A549 (cell line): ENCODE data around the gene EXOC6. TPM values are rescaled to one million over a fixed set of nuclear protein-coding genes. Genes with fewer than 3 reads are reported as not detected.

Source experiments
- ATAC-seq, 2 experiments: fragments of 200-7000 bp in 1 of 2; fragments of >200 bp in 1 of 2; cut with Nextera tagmentation in 1 of 2; cut with Tn5 transposase in 1 of 2; 3 replicates each; pipeline versions ENCODE4 v1.8.0 to v1.9.1; 2018 to 2020; ENCODE audit warnings: mild to moderate bottlenecking in 1 of 2, moderate library complexity in 1 of 2
- CTCF ChIA-PET: fragments of 300-600 bp; sonication (Branson Sonifier 250); formaldehyde crosslinking; extraction: SDS; loops from one replicate; lab custom pipeline; 2021; ENCODE audit warnings: antibody characterized with exemption, inconsistent platforms; lab: Yijun Ruan, JAX
- POLR2A ChIA-PET: fragments of 350-600 bp; formaldehyde crosslinking; extraction: SDS; loops from one replicate; lab custom pipeline; 2021; ENCODE audit warnings: antibody characterized with exemption, inconsistent platforms; lab: Yijun Ruan, JAX
- DNase-seq, 2 experiments: peaks; one replicate each; pipeline versions ENCODE4 v3.0.0 to v3.0.0-alpha.2; 2011 to 2016; ENCODE audit warnings: low read depth in 1 of 2, low spot score in 1 of 2
- FAIRE-seq: peaks from 2 replicates; lab custom pipeline; 2011; peaks lifted over from hg19 to GRCh38; lab: Jason Lieb, UNC
- H3K27ac ChIP-seq, 2 experiments: fragments of >200 bp; sonication (Bioruptor Twin); formaldehyde crosslinking; 3 replicates each; pipeline ENCODE4 v1.5.1; 2016 to 2017
- H3K4me1 ChIP-seq: fragments of >200 bp; sonication (Bioruptor Twin); formaldehyde crosslinking; 3 replicates; pipeline ENCODE4 v1.6.1; 2016
- H3K4me2 ChIP-seq: fragments of >200 bp; sonication (Bioruptor Twin); formaldehyde crosslinking; 3 replicates; pipeline ENCODE4 v1.6.1; 2016
- H3K4me3 ChIP-seq: fragments of >200 bp; sonication (Bioruptor Twin); formaldehyde crosslinking; 3 replicates; pipeline ENCODE4 v1.5.1; 2016
- H3K9me3 ChIP-seq: fragments of >200 bp; sonication (Bioruptor Twin); formaldehyde crosslinking; 3 replicates; pipeline ENCODE4 v1.6.1; 2016
- CBX8 ChIP-seq: fragments of 200-600 bp; sonication (generic); IDR thresholded peaks from 2 replicates; pipeline ENCODE4 v1.6.1; 2016
- CEBPB ChIP-seq, 2 experiments: fragments of >200 bp in 1 of 2; sonication (Bioruptor Twin) in 1 of 2; formaldehyde crosslinking in 1 of 2; IDR thresholded peaks; 2 replicates each; pipeline ENCODE4 v1.6.1; 2012 to 2016
- CHD2 ChIP-seq: fragments of 150-350 bp; IDR thresholded peaks from 2 replicates; pipeline ENCODE4 v1.6.1; 2014; ENCODE audit warnings: low read length; ENCODE audit not compliant: partially characterized antibody
- CTCF ChIP-seq: fragments of >200 bp; sonication (Bioruptor Twin); formaldehyde crosslinking; IDR thresholded peaks from 3 replicates; pipeline ENCODE4 v1.5.1; 2016
- ELK1 ChIP-seq: fragments of 150-350 bp; IDR thresholded peaks from 2 replicates; pipeline ENCODE4 v1.6.1; 2014; ENCODE audit warnings: low read depth, mild to moderate bottlenecking, low read length
- EP300 ChIP-seq, 2 experiments: fragments of >200 bp; sonication (Bioruptor Twin); formaldehyde crosslinking; IDR thresholded peaks; 2 replicates in 1 of 2; 3 replicates in 1 of 2; pipeline ENCODE4 v1.6.1; 2016 to 2017
- ESRRA ChIP-seq: fragments of 150-350 bp; IDR thresholded peaks from 2 replicates; pipeline ENCODE4 v1.6.1; 2014; ENCODE audit warnings: mild to moderate bottlenecking, low read length, borderline replicate concordance
- FOSL2 ChIP-seq, 2 experiments: fragments of 450-650 bp in 1 of 2; fragments of >200 bp in 1 of 2; sonication (Bioruptor Twin) in 1 of 2; formaldehyde crosslinking; IDR thresholded peaks; 2 replicates each; pipeline versions ENCODE4 v1.5.0 to v1.6.1; 2016 to 2020; ENCODE audit warnings: mild to moderate bottlenecking in 1 of 2, moderate library complexity in 1 of 2
- HDAC2 ChIP-seq: fragments of 200-600 bp; sonication (generic); IDR thresholded peaks from 2 replicates; pipeline ENCODE4 v1.6.1; 2016
- HES2 ChIP-seq: fragments of >200 bp; sonication (Bioruptor Twin); formaldehyde crosslinking; IDR thresholded peaks from 2 replicates; pipeline ENCODE4 v1.6.1; 2016
- HOXB5 ChIP-seq: fragments of 250-450 bp; sonication (Bioruptor Pico); IDR thresholded peaks from 2 replicates; pipeline ENCODE4 v1.5.0; 2020; ENCODE audit warnings: mild to moderate bottlenecking, moderate library complexity
- JUNB ChIP-seq: fragments of >200 bp; sonication (Bioruptor Twin); formaldehyde crosslinking; IDR thresholded peaks from 2 replicates; pipeline ENCODE4 v1.6.1; 2016
- MAX ChIP-seq: IDR thresholded peaks from 2 replicates; pipeline ENCODE4 v1.6.1; 2012
- PHF8 ChIP-seq: fragments of 200-600 bp; sonication (generic); IDR thresholded peaks from 2 replicates; pipeline ENCODE4 v1.6.1; 2016; ENCODE audit warnings: low read depth, mild to moderate bottlenecking, antibody characterized with exemption, moderate library complexity, borderline replicate concordance
- RAD21 ChIP-seq, 2 experiments: fragments of >200 bp in 1 of 2; sonication (Bioruptor Twin) in 1 of 2; formaldehyde crosslinking in 1 of 2; IDR thresholded peaks in 1 of 2; conservative IDR thresholded peaks in 1 of 2; 2 replicates in 1 of 2; 3 replicates in 1 of 2; pipeline ENCODE4 v1.6.1; 2012 to 2018; ENCODE audit warnings: inconsistent platforms in 1 of 2
- SMC3 ChIP-seq: fragments of >200 bp; sonication (Bioruptor Twin); formaldehyde crosslinking; IDR thresholded peaks from 3 replicates; pipeline ENCODE4 v1.6.1; 2018; ENCODE audit warnings: inconsistent platforms
- ZC3H11A ChIP-seq: fragments of 450-650 bp; IDR thresholded peaks from 2 replicates; pipeline ENCODE4 v1.6.1; 2014; ENCODE audit warnings: antibody characterized with exemption, mild to moderate bottlenecking
- ZSCAN20 ChIP-seq: fragments of 250-450 bp; sonication (Bioruptor Pico); IDR thresholded peaks from 2 replicates; pipeline ENCODE4 v1.8.0; 2022; ENCODE audit warnings: mild to moderate bottlenecking, moderate library complexity
- WGBS: methylation state at CpG from one replicate; pipeline ENCODE4 v1.1.6; 2017; ENCODE audit errors: missing lambda C conversion rate; 5-methylcytosine and 5-hydroxymethylcytosine counted together
- polyA plus RNA-seq, 4 experiments: library from polyadenylated mRNA; depleted of rRNA in 3 of 4; stranded (reverse); fragments of >200 nt; fragmentation: RNase III in 1 of 4; extraction: RNeasy Plus Mini Kit Qiagen cat#74134 plus additional on column Dnase treatment in 1 of 4; gene quantifications; 2 replicates in 3 of 4; 3 replicates in 1 of 4; pipeline ENCODE4 v1.2.3, GENCODE V29; 2011 to 2017
- TF ChIP-seq, protein P1 (sequence below): fragments of 250-450 bp; sonication (Bioruptor Pico); IDR thresholded peaks from 2 replicates; pipeline ENCODE4 v1.5.0; 2020; ENCODE audit warnings: low read depth, mild to moderate bottlenecking, moderate library complexity
- TF ChIP-seq, protein P2 (sequence below): IDR thresholded peaks from 2 replicates; pipeline ENCODE4 v1.6.1; 2012

The EXOC6 gene
- polyA plus RNA-seq, 2 of the 4 experiments (the other 2 are of a cell fraction), result 16.8 to 48.5 TPM

DNA sequence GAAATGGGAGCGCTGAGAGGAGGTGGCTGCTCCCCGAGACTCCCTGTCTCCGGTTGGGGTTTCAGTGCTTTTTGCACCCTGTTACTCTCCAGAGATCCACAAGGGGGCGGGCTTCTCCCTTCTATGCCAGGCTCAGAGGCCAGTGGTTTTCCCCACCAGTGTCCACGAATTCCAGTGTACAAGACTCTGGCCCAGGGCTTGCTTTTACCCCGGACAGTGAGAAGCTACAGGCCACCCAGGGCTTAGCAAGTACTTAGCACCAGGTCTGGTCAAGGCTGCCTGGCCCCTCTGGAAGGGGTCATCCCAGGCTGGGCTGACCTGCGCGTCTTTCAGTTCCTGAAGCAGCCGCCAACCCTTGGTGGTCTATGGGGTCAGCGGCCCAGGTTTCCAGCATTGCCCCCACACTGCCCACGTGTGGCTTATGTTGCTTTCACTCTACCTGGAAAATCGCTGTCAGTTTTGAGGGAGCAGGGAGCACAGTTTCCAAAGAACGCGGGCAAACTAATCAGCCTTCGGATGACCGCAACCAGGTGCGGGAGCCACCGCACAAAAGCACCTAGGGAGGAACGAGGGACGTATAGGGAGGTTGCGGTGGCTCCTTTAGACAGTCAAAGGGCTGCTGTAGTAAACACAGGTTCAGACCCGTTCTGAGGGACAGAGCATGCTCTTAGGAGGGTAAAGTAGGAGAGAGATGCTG lies 232.2 kb downstream of the EXOC6 start:
- no peak for FAIRE-seq

GRCh38 chr10:93081318-93081717 lies 233.0 kb downstream of the EXOC6 start:
- no peak overlapping the region for H3K4me3 ChIP-seq
- peaks cover 26% of the 10 kb centered on the region; the same call in 2 of the 3 replicates for H3K4me1 ChIP-seq
- H3K9me3 ChIP-seq, result no peaks in the 10 kb centered on the region
- FAIRE-seq, result no peak
- ATAC-seq, result no peak
- TF ChIP-seq HDAC2 (no peak), ELK1 (no peak)
- peak overlapping the region in 1 of 2 experiments; percentile 81; a peak in 3 of 6 replicates for H3K27ac ChIP-seq
- CTCF ChIA-PET, result interaction anchor here (0.9 to 8.0 kb wide), 25 partner anchors 7 to 430 kb away, joined by 3 to 88 read pairs (median 9); no protein-coding TSS in a partner anchor
- 84% methylated on average over 3 of the region's 3 CpGs for WGBS
- DNase-seq, result no peak
- POLR2A ChIA-PET, result no interaction called here
- H3K4me2 ChIP-seq, result no peak overlapping the region

More for the DNA sequence above, 232.2 kb downstream of the EXOC6 start:
- ChIA-PET CTCF (interaction anchor here (0.5 to 8.8 kb wide), 83 partner anchors 8 to 725 kb away, joined by 3 to 88 read pairs (median 5); partner anchors contain the start of gene MYOF), POLR2A (no interaction called here)
- Histone ChIP-seq H3K4me2 (peak overlapping the region; percentile 73), H3K27ac (peak overlapping the region; percentile 51 to 81), H3K4me1 (peaks cover 26% of the 10 kb centered on the region; the same call in 2 of the 3 replicates), H3K9me3 (no peaks in the 10 kb centered on the region), H3K4me3 (no peak overlapping the region)
- TF ChIP-seq ESRRA (no peak), PHF8 (no peak), ZSCAN20 (CRISPR knock-in tag) (no peak), JUNB (no peak), CHD2 (no peak), HDAC2 (no peak), EP300 (IDR thresholded peaks at IDR 0.05) (no peak), SMC3 (peak; percentile 95), ZC3H11A (no peak), RAD21 (conservative IDR thresholded peaks at IDR 0.05 in 1 of 2, IDR thresholded peaks at IDR 0.05 in 1 of 2) (peak; percentile 92 to 93), CBX8 (no peak), HOXB5 (CRISPR knock-in tag) (no peak), CTCF (peak; percentile 91)
- TF ChIP-seq, protein P1, sequence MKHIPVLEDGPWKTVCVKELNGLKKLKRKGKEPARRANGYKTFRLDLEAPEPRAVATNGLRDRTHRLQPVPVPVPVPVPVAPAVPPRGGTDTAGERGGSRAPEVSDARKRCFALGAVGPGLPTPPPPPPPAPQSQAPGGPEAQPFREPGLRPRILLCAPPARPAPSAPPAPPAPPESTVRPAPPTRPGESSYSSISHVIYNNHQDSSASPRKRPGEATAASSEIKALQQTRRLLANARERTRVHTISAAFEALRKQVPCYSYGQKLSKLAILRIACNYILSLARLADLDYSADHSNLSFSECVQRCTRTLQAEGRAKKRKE (CRISPR knock-in tag), result no peak
- ATAC-seq, result peak; percentile 81 to 84
- DNase-seq, result peak; percentile 66 to 87
- 54% methylated on average over 18 of the region's 22 CpGs for whole genome bisulfite sequencing

- Histone ChIP-seq H3K4me2 (no peak overlapping the region), H3K4me3 (no peak overlapping the region), H3K4me1 (peaks cover 21% of the 10 kb centered on the region; the same call in 2 of the 3 replicates), H3K27ac (0 out of 6 replicates have a peak overlapping the region, but pooled peaks of 1 of the 2 experiments have one; percentile 8), H3K9me3 (no peaks in the 10 kb centered on the region)
- TF ChIP-seq HES2 (no peak), MAX (no peak), CEBPB (IDR thresholded peaks at IDR 0.05) (no peak), RAD21 (conservative IDR thresholded peaks at IDR 0.05 in 1 of 2, IDR thresholded peaks at IDR 0.05 in 1 of 2) (no peak), FOSL2 (IDR thresholded peaks at IDR 0.05) (no peak), FOSL2 (CRISPR knock-in tag; IDR thresholded peaks at IDR 0.05) (no peak)
- TF ChIP-seq, protein P1 (CRISPR knock-in tag), result no peak
- TF ChIP-seq, protein P2, sequence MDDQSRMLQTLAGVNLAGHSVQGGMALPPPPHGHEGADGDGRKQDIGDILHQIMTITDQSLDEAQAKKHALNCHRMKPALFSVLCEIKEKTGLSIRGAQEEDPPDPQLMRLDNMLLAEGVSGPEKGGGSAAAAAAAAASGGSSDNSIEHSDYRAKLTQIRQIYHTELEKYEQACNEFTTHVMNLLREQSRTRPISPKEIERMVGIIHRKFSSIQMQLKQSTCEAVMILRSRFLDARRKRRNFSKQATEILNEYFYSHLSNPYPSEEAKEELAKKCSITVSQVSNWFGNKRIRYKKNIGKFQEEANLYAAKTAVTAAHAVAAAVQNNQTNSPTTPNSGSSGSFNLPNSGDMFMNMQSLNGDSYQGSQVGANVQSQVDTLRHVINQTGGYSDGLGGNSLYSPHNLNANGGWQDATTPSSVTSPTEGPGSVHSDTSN, result no peak
- WGBS, result 83% methylated on average over 10 of the region's 10 CpGs
- no peak for FAIRE-seq
- no peak for ATAC-seq
- POLR2A ChIA-PET, result no interaction called here
- DNase-seq, result no peak
- CTCF ChIA-PET, result interaction anchor here (0.8 to 8.0 kb wide), 13 partner anchors 12 to 428 kb away, joined by 3 to 88 read pairs (median 10); no protein-coding TSS in a partner anchor
Measured at GRCh38 chr10:93081834-93082233, 233.5 kb downstream of the EXOC6 start.
